GM10266 (cell line): ENCODE measurements around the gene PTPN23.

Experiments used
- DNase-seq: peaks from one replicate; pipeline ENCODE4 v3.0.0; 2012; ENCODE audit errors: extremely low spot score
- CTCF ChIP-seq: IDR thresholded peaks from 2 replicates; pipeline ENCODE4 v1.5.1; 2012; ENCODE audit warnings: mild to moderate bottlenecking, low read depth; ENCODE audit not compliant: control insufficient read depth, insufficient read depth; ENCODE audit errors: missing control alignments

The PTPN23 gene

GRCh38 chr3:47414666-47415587 lies 34.1 kb downstream of the PTPN23 start:
- DNase-seq: peak; percentile 19
- no peak for TF ChIP-seq CTCF

GRCh38 chr3:47416041-47416440 lies 35.2 kb downstream of the PTPN23 start:
- TF ChIP-seq CTCF: no peak

GRCh38 chr3:47418167-47419082 lies 37.6 kb downstream of the PTPN23 start:
- no peak for DNase-seq
- TF ChIP-seq CTCF: no peak

More at GRCh38 chr3:47416041-47416440, 35.2 kb downstream of the PTPN23 start:
- DNase-seq: peak; percentile 23

- DNase-seq: peak; percentile 31
Observed at GRCh38 chr3:47419083-47420043, 38.5 kb downstream of the PTPN23 start.

GRCh38 chr3:47420044-47420430 lies 39.2 kb downstream of the PTPN23 start:
- no peak for TF ChIP-seq CTCF
- no peak for DNase-seq

More at GRCh38 chr3:47419083-47420043, 38.5 kb downstream of the PTPN23 start:
- no peak for TF ChIP-seq CTCF

GRCh38 chr3:47420511-47421484 lies 40.0 kb downstream of the PTPN23 start:
- TF ChIP-seq CTCF: peak; percentile 95
- peak; percentile 93 for DNase-seq
